NCI-H524 treated with DMSO at 0.1 percent for 48 hours (cell line): ENCODE measurements around the gene HNF1A.
"Not testable (repeated sequence)": the region's sequence is repeated elsewhere in the genome, so short reads cannot be mapped to it uniquely, and the experiment has no call there.

ENCODE experiments used
- DNase-seq: peaks from one replicate; lab custom pipeline; 2025; lab: John Stamatoyannopoulos, UW

The HNF1A gene

DNA sequence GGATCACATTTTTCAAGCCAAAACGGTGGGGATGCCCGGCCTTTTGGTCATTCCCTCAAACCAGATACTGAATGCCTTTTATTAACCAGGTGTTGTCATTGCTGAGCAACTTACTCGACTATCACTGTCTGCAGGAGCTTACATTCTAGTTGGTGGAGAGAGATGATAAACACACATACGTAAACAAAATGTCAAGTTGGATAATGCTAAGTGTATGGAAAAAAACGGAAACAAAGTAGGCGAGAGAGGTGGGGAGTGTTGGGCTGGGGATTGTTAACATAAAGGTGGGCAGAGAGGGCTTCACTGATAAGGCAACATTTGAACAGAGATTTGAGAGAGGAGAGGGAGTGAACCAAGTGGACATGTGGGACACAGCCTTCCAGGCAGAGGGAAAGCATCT is 33.5 kb downstream of the HNF1A start:
- DNase-seq = no peak

DNA sequence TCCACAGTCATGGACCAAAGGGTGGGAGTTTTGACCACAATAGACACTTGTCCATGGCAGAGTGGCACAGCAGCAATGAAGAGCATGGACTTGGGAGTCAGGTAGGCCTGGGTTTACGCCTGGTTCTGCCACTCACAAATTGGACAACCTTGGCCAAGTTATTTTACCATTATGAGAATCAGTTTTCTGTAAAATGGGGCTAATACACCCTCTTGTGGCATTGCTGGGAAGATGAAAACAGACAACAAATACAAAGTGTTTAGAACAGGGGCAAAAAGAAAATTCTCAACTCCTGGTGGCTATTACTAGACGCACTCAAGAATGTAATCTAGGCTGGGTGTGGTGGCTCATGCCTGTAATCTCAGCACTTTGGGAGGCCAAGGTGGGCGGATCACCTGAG is 35.4 kb downstream of the HNF1A start:
- DNase-seq = no peak

DNA sequence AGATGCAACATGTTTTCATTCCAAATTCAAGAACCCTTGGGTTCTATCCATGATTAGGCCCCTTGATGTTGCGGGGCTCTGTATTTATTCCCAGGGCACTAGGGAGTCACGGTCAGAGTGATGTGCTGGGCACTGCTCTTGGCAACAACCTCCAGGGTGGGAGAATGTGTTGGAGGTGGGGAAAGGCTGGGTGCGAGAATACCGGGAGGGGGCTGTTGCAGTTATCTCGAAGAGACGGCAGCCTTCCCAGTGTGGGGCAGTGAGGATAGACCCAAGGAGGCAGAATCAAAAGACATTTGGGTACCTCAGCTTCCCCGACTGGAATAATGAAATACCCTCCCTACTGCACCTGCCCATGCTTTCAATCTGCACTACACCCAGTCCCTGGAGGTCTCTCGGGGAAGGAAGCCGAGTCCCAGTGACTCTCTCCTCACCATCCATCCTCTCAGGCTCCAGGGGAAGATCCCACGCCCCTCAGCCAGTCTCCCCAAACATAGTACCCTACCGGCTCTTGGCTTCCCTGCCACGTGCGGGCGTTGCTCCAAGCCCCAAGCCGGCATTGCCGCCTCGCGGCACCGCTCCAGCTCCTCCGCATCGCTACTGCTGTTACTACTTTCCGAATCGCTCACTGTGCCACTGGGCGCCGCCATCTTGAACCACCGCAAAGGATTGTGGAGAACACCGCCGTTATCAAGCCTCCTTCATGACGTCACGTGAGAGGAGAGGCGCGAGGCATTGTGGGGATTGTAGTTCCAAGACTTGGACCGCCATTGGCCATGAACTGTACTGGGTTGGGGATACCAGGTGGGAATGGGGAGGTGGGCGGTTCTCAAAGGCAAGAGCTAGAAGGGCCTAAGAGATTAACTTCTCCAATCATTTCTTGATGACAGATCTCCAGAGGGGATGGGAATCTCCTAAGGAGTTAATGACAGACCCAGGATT is 37.8 kb downstream of the HNF1A start, which contains the start of gene C12orf43:
TSS of gene C12orf43 (minus strand) at position 663 of the 942 bp plus-strand sequence. CDS start at position 650, 13 bp downstream.
- peak; percentile 58 for DNase-seq

DNA sequence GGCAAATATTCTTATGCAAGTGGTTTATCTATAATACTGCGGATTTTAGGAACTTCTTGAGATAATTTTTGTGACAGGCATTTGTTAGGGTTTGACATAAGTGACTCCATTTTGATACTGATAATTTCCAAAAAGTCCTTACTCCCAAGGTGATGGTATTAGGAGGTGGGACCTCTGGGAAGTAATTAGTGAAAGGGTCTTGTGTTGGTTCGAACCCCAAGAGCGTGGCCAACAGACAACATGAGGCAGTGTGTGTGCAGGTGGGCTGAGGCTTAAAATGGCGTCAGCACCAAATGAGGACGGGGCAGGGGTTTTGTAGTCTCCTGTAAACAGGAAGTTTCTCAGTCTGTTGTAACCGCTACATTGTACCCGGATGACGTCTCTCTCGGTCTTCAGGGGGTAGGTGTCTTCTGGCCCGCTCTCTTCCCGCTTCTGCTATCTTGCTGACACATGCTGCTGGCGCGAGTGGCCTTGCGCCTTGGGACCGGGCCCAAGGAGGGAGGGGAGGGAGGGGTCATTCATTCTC is 39.7 kb downstream of the HNF1A start:
- no peak for DNase-seq

DNA sequence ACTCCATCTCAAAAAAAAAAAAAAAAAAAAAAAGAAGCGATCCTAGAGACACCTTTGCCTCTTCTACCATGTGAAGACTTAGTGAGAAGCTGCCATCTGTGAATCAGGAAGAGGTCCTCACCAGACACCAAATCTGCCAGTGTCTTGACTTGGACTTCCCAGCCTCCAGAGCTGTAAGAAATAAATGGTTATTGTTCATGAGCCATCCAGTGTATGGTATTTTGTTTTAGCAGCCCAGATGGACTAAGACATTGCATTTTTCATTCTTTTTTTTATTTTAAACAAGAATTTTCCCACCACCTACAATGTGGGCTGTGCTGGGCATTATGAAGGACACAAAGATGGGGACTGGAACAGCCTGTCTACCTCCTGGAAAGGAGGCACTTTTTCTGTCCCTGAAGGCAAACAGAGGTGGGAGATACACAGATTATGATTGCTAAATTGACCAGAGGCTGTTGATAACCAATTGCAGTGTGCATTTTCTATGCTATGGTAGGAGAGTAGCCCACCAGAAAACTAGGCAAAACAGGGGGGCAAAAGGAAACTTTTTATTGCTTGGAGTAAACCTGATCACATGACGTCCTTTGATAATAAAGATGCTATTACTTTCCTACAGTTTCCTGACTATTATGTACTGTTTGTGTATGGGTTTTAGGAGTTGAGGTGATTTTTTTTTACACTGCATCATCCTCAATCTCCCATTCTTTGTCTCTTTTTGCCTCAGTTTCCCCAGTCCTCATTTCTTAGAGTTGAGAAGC is 40.7 kb downstream of the HNF1A start:
- no peak for DNase-seq

DNA sequence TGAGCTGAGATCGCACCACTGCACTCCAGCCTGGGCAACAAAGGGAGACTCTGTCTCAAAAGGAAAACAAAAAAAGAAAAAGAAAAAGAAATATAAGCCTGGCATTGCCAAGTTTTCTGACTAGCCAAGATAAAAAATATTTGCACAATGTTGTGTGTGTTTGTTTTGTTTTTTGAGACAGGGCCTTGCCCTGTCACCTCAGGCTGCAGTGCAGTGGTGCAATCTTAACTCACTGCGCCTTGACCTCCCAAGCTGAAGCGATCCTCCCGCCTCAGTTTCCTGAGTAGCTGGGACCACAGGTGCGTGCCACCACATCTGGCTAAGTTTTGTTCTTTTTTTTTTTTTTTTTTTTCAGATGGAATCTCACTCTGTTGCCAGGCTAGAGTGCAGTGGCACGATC is 43.4 kb downstream of the HNF1A start:
- DNase-seq = no peak

DNA sequence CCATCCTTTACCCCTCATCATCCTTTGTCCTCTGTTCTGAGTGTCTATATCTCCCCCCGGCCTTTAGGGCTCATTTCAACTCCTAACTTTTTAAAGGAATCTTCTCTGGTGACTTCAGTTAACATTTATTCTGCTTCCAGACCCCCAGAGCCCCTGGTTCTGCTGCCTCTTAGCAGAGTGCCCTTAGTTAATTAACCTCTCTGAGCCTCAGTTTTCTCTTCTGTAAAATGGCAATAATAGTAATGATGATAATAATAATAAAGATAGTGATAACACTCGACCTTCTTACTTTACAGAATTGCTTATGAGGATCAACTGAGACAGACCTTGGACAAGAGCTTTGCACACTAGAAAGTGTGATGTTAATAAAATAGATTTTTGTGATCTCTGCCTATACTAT is 44.4 kb downstream of the HNF1A start:
- DNase-seq = no peak

DNA sequence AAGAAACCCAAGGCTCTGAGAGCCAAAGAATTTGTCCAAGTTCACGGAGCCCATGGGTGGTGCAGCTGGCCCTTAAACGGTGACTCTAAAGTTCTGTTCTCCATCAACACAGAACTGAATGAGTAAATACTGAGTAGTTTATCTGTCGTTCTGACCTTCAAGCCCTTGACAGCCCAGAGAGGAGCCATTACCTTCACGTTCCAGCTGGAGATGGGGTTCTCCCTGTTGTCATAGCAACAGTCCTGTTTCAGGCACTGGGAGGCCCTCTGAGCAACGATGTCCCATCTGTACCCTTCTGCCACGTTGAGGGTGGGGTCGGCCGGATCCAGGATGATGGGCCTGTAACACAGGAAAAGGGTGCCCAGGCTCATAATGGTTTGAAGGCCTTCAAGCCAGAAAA is 45.5 kb downstream of the HNF1A start:
- DNase-seq = no peak

DNA sequence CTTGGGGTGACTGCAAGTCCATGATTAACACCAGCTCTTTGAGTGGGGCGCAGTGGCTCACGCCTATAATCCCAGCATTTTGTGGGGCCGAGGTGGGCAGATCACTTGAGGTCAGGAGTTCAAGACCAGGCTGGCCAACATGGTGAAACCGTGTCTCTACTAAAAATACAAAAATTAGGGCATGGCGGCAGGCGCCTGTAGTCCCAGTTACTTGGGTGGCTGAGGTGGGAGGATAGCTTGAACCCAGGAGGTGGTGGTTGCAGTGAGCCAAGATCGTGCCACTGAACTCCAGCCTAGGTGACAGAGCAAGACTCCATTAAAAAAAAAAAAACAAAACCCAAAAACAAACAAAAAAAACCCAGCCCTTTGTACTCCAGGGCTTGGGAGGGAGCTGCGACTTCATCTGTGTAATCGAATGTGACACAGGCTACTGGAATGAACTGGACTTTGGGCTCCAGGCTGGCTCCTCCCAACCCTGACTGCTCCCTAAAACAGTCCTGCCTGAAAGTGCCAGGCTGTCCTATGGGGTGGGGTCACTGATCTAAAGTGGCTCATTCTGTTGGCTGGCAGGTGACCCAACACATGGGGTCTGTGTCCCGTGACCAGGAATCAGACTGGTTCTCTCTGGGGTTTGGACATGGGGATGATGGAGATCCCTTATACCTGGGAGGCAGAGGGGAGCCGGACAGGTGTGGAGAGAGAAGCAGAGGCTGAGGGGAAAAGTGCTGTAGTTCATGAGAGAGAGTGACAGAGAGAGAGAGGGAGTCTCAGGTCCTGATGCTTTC is 47.3 kb downstream of the HNF1A start:
- no peak for DNase-seq

DNA sequence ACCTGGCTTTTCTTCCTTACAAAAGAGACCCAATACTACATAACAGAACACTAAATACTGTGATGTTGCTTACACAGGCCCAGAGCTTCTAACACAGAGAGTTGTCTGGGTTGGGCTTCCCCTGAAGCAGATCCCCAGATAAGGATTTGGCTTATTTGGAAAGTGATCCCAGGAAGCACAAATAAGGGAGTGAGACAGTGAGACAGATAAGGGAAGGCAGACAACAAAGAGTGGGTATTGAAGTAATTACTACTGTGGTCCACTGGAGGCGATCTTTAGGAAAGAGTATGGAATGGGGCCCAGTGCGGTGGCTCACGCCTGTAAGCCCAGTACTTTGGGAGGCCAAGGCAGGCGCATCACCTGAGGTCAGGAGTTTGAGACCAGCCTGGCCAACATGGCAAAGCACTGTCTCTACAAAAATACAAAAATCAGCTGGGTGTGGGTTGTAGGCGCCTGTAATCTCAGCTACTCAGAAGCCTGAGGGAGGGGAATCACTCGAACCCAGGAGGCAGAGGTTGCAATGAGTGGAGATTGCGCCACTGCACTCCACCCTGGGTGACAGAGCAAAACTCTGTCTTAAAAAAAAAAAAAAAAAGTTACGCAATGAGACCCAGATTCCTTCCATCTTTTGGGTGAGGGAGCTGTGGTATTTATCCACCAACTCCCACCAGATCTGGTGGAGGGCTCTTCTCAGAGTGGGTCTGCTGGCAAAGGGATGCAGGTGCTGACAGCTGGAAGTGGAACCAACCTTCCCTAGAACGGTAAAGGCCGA is 48.1 kb downstream of the HNF1A start:
- DNase-seq = no peak

DNA sequence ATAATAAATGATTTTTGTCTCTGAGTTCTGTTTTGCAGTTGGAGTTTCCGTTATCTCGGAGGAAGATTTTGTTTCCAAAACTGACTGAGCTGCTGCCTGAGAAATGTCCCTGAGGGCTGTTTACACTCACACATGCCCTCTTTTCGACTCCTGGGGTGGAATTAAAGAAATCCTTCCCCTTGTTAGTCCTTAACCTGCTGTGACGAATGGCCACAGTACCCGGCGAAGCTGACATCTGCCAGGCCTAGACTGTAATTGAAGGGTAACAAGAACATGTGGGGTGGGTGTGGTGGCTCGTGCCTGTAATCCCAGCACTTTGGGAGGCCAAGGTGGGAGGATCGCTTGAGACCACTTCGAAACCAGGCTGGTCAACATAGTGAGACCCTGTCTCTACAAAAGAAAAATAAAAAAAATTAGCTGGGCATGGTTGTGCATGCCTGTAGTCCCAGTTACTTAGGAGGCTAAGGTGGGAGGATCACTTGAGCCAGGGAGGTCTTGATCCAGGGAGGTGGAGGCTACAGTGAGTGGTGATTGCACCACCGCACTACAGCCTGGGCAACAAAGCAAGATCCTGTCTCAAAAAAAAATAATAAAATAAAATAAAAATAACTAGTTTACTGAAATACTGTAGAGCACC is 52.4 kb downstream of the HNF1A start:
- DNase-seq = no peak

DNA sequence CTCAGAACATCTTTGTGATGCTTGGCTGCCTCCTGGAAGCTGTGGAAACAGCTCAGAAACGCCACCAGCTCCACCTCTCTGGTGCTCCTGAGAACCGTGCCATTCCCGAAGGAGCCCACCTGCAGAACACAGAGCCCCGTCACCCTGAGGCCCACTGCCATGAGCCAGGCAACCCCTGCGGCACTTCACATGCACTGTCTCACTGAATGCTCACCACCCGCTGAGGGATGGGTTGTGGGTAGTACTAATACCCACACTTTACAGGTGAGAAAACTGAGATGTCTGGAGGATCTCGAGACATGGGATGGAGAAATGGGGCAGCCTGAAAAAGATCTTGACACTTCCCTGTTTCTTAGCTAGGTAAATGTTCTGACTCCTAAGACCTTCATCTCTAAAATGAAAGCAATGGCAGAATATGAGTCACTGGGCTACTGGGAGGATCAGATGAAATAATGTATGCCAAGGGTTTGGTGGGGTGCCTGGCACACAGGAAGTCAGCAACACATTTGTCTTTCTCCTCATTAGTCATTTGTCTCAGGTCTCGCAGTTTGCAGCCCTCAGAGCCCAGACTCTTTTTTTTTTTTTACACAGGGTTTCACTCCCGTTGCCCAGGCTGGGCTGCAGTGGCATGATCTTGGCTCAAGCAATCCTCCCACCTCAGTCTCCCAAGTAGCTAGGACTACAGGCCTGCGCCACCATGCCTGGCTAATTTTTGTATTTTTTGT is 55.4 kb downstream of the HNF1A start:
- no peak for DNase-seq

DNA sequence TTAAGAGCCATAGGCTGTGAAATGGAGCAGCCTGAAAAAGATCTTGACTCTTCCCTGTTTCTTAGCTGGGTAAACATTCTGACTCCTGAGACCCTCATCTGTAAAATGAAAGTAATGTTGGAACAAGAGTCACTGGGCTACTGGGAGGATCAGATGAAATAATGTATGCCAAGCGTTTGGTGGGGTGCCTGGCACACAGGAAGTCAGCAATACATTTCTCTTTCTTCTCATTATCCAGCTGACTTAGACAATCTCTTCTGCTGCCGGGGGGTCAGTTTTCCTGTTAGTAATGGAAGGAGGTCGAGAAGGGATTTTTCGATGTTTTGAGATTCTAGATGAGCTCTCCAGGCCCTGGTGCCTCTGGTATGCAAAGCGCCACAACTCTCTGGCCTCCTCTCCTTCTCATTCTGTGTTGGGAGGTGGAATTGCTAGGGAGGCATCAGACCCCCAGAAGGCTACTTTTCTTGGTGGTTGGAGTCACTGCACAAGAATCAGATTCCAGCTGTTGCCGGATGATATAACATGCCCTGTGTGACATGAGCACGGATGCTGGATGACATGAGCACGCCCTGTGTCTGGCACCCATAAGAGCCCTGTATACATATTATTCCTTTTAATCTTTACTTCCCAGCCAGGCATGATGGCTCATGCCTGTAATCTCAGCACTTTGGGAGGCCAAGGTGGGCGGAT is 56.4 kb downstream of the HNF1A start:
- no peak for DNase-seq

DNA sequence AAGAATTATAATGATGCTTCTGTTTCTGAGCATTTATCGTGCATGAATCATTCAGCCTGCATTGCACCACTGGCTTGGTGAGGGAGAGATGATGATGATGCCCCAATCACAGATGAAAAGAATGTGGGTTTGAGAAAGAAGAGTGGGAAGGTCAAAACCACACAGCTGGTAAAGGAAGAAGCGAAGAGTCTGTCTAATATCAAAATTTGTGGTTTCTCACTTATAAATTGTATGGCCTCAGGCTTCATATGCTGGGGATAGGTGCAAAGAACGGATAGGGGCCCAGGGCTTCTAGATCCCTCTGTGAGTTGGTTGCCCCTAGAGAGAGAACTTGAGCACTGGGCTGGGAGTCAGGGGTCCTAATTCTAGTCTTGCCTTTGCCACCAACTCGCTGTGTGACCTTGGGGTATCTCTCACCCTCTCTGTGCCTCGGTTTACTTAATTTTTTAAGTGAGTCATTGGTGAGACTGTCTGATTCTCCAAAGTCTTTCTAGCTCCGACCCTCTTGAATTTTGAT is 58.5 kb downstream of the HNF1A start:
- no peak for DNase-seq

DNA sequence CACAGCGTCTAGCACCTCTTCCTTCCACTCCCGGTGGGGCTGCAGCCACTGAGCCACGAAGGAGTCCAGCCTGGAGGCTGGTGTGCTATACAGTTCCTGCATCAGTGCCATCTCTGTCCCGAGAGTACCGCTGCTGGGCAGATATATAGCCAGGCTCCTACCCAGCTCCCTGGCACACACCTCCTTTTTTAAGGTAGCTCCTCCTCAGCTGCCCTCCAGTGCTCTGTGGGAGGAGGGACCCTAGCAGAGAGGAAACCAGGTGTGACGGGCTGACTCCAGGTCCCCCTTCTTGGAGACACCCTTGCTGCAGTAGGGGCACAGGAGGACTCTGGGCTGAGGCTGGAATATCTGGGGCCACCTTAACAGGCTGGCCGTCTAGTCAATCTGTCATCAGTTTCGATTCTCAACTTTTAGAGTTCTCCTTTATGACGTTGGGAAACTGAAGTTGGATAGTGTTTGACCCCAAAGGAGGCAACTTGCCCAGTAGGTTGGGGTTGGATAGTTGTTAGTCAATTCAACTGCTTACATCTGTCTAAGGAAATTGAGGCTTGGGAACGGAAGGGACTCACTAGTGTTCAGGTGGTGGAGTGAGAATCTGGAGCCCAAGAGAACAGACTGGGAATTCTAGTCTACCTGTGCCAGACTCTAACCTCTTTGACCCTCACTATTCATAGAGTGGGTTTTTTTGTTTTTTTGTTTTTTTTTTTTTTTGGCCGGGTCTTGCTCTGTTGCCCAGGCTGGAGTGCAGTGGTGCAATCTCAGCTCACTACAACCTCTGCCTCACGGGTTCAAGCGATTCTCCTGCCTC is 60.7 kb downstream of the HNF1A start, which contains the start of gene OASL:
TSS of gene OASL (minus strand) at position 386 of the 808 bp plus-strand sequence. CDS start at position 111, 275 bp downstream.
- DNase-seq = no peak

DNA sequence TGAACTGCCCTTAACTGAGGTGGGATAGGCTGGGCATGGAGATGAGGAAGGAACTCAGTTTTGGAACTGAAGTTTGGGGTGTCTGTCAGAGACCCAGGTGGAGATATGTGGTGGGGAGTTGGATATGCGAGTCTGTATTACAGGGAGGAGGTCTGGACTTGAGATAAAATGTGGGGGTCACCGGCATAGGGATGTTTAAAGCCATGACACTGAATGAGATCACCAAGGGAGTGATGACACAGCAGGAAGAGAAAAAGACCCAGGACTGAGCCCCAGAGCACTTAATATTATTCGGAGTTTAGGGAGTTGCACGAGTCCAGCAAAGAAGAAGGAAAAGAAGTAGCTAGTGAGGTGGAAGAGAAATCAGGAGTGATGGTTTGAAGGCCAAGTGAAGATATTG is 64.7 kb downstream of the HNF1A start:
- DNase-seq = no peak

DNA sequence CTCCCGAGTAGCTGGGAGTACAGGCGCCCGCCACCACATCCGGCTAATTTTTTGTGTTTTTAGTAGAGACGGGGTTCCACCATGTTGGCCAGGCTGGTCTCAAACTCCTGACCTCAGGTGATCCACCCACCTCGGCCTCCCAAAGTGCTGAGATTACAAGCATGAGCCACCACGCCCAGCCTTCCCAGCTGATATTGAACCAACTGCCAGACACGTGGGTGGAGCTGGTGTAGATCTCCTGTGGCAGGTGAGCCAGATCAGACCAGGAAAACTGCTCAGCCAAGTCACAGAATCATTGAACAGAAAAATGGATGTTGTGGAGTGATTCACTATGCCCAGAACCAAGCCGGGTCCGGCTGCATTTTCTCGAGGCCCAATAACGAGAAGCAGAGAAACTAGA is 69.1 kb downstream of the HNF1A start:
- DNase-seq = not testable (repeated sequence)

DNA sequence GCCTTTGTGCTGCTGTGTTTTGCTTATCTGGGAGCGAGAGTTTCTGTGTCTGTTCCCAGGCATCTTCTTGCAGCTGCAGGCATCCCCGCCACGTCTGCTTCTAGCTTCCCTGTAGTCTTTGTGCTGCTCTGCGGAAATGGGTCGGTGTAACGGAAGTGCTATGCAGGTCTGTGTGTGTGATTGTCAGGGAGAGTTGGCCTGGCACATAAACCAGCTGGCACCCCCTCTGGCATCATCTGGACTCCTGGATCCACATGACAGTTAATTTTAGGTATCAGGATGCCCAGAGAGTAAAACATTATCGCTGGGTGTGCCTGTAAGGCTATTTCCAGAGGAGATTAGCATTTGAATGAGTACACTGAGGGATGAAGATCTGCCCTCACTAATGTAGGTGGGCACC is 70.1 kb downstream of the HNF1A start:
- no peak for DNase-seq
